Dendritic cell treated with granulocyte-macrophage colony-stimulating factor and Interleukin-4, amounts not matched to agents 40 ng/mL and 50 ng/mL, for 4 days (primary cell): ENCODE measurements around the gene SCAF8.
A peak's percentile ranks its signal among the peaks of the same experiment; 100 is the strongest.
"Not testable (repeated sequence)": the region's sequence is repeated elsewhere in the genome, so short reads cannot be mapped to it uniquely, and the experiment has no call there.

Source experiments
- H3K27ac Mint-ChIP-seq: one replicate; pipeline ENCODE4 v1.8.0; 2022; ENCODE audit warnings: mild to moderate bottlenecking, mixed read lengths
- H3K27me3 Mint-ChIP-seq: one replicate; pipeline ENCODE4 v1.8.0; 2022; ENCODE audit warnings: mild to moderate bottlenecking, mixed read lengths
- H3K36me3 Mint-ChIP-seq: one replicate; pipeline ENCODE4 v1.8.0; 2022; ENCODE audit warnings: low read depth, mixed read lengths
- H3K4me1 Mint-ChIP-seq: one replicate; pipeline ENCODE4 v1.8.0; 2022; ENCODE audit warnings: low read depth, mixed read lengths
- H3K4me3 Mint-ChIP-seq: one replicate; pipeline ENCODE4 v1.8.0; 2022; ENCODE audit warnings: mild to moderate bottlenecking, moderate library complexity, mixed read lengths
- H3K9me3 Mint-ChIP-seq: one replicate; pipeline ENCODE4 v1.8.0; 2022; ENCODE audit warnings: mixed read lengths
- intact Hi-C: fragments of 100-400 bp; cut with micrococcal nuclease; formaldehyde crosslinking; loops from one replicate; pipeline ENCODE4 v1.15.0; 2022

The SCAF8 gene

GRCh38 chr6:154811663-154812062 lies 78.4 kb downstream of the SCAF8 start:
- H3K27ac Mint-ChIP-seq, intact Hi-C loops, H3K9me3 Mint-ChIP-seq, H3K27me3 Mint-ChIP-seq, H3K4me3 Mint-ChIP-seq: not testable (repeated sequence)
- H3K4me1 Mint-ChIP-seq: peaks cover 25% of the 10 kb centered on the region
- H3K36me3 Mint-ChIP-seq: peaks cover 90% of the 10 kb centered on the region

GRCh38 chr6:154814063-154814462 lies 80.8 kb downstream of the SCAF8 start:
- Mint-ChIP-seq H3K27ac (peak overlapping the region; percentile 95), H3K9me3 (no peaks in the 10 kb centered on the region), H3K36me3 (peaks cover 89% of the 10 kb centered on the region), H3K4me3 (no peak overlapping the region), H3K27me3 (no peaks in the 10 kb centered on the region), H3K4me1 (peaks cover 41% of the 10 kb centered on the region)
- intact Hi-C loops: no loop called here

DNA sequence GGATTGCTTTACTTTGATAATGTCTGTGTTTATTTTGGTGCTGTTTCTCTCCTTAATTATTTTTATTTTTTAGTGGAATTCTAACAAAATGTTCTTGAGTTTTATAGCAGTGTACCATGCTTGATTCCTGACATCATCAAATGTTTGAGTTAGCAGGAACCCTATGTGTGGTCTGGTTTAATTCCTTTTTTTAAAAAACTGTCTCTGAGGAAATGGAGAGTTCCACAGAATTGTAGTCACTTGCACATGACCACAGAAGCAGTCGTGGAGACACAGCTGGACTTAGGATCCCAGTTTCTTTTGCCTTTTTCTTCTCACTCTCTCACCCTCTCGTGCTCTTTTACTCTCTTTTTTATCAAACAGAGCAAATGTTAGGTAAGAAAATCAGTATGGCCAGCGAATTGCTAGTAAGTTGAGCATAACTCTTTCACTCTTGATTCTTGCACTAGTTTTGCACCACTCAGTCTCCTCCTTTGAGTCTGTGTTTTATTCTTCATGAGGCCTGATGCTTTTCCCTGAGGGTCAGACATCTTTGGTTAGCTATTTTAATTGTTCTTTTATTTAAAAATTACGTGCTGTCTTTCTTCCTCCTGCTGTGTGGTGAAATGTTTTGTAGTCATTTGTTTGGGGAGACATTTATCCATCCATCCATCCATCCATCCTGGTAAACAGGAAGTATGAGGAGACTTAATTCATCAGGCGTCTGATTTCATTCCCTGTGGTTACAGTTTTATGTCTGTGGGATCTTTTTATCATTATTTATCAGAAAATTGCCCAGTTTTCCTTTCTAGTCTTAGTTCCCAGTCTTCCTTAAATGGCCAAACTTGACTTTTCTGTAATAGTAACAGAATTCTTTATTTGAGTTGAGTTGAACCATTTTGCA lies 83.0 kb downstream of the SCAF8 start:
- intact Hi-C loops: no loop called here
- peak overlapping the region; percentile 44 for H3K4me3 Mint-ChIP-seq
- H3K27ac Mint-ChIP-seq: peak overlapping the region; percentile 95
- H3K36me3 Mint-ChIP-seq: peaks cover 89% of the 10 kb centered on the region
- H3K4me1 Mint-ChIP-seq: peaks cover 61% of the 10 kb centered on the region
- no peaks in the 10 kb centered on the region for H3K27me3 Mint-ChIP-seq
- no peaks in the 10 kb centered on the region for H3K9me3 Mint-ChIP-seq

GRCh38 chr6:154821099-154821498 lies 87.9 kb downstream of the SCAF8 start:
- H3K9me3 Mint-ChIP-seq: no peaks in the 10 kb centered on the region
- H3K36me3 Mint-ChIP-seq: peaks cover 88% of the 10 kb centered on the region
- H3K27me3 Mint-ChIP-seq: no peaks in the 10 kb centered on the region
- H3K4me3 Mint-ChIP-seq: no peak overlapping the region
- intact Hi-C loops: no loop called here
- H3K4me1 Mint-ChIP-seq: peaks cover 59% of the 10 kb centered on the region
- H3K27ac Mint-ChIP-seq: peak overlapping the region; percentile 27

- no peak overlapping the region for H3K4me3 Mint-ChIP-seq
- H3K36me3 Mint-ChIP-seq: peaks cover 83% of the 10 kb centered on the region
- H3K4me1 Mint-ChIP-seq: peaks cover 53% of the 10 kb centered on the region
- H3K27me3 Mint-ChIP-seq: no peaks in the 10 kb centered on the region
- peak overlapping the region; percentile 27 for H3K27ac Mint-ChIP-seq
- intact Hi-C loops: no loop called here
- H3K9me3 Mint-ChIP-seq: no peaks in the 10 kb centered on the region
Measured at GRCh38 chr6:154821638-154822037, 88.4 kb downstream of the SCAF8 start.

DNA sequence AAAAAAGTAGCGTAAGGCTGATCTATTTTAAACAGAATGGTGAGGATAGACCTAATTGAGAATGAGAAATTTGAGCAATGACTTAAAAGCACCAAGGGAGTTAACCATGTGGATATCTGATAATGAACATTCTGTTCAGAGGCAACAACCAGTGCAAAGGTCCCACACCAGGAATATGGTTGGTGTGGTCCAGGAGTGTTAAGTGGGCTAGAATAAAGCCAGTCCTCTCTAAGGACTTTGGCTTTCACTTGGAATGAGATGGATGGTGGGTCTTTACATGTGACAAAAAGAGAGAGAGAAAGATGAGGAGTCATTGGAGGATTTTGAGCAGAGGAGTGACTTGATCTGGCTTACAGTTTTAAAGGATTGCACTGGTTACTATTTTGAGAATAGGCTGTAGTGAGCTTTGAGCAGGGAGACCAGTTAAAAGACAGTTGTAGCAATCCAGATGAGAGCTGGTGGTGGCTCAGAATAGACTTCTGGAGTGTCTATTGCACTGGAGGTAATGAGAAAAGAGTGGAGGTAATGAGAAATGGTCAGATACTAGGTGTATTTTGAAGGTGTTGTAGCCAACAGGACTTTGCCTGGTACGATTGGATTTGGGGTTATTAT lies 89.8 kb downstream of the SCAF8 start:
- H3K27ac Mint-ChIP-seq: peak overlapping the region; percentile 14
- peaks cover 83% of the 10 kb centered on the region for H3K36me3 Mint-ChIP-seq
- intact Hi-C loops: no loop called here
- H3K4me1 Mint-ChIP-seq: peaks cover 43% of the 10 kb centered on the region
- no peak overlapping the region for H3K4me3 Mint-ChIP-seq
- H3K9me3 Mint-ChIP-seq: no peaks in the 10 kb centered on the region
- no peaks in the 10 kb centered on the region for H3K27me3 Mint-ChIP-seq

DNA sequence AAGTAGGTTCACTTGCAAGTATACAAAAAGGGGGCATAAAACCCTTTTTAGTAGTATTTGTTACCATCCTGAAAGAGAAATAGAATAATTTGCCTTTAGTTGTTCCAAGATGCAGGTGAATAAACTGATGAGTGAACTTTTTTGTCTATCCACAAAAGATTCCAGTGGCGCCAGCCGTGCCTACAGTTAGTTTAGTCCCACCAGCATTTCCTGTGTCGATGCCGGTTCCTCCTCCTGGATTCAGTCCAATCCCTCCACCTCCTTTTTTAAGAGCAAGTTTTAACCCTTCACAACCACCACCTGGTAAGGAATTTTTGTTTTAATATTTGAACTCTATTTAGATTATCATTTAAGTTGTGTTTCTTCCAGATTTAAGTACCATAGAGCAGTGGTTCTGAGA lies 90.9 kb downstream of the SCAF8 start:
- H3K27me3 Mint-ChIP-seq: no peaks in the 10 kb centered on the region
- H3K27ac Mint-ChIP-seq: peak overlapping the region; percentile 41
- H3K9me3 Mint-ChIP-seq: no peaks in the 10 kb centered on the region
- H3K4me1 Mint-ChIP-seq: peaks cover 37% of the 10 kb centered on the region
- peaks cover 80% of the 10 kb centered on the region for H3K36me3 Mint-ChIP-seq
- intact Hi-C loops: no loop called here
- H3K4me3 Mint-ChIP-seq: no peak overlapping the region

- no peaks in the 10 kb centered on the region for H3K9me3 Mint-ChIP-seq
- no peak overlapping the region for H3K4me3 Mint-ChIP-seq
- H3K27ac Mint-ChIP-seq: no peak overlapping the region
- H3K36me3 Mint-ChIP-seq: peaks cover 63% of the 10 kb centered on the region
- no peaks in the 10 kb centered on the region for H3K27me3 Mint-ChIP-seq
- intact Hi-C loops: no loop called here
- no peaks in the 10 kb centered on the region for H3K4me1 Mint-ChIP-seq
Measured at GRCh38 chr6:154829970-154830369, 96.8 kb downstream of the SCAF8 start.

DNA sequence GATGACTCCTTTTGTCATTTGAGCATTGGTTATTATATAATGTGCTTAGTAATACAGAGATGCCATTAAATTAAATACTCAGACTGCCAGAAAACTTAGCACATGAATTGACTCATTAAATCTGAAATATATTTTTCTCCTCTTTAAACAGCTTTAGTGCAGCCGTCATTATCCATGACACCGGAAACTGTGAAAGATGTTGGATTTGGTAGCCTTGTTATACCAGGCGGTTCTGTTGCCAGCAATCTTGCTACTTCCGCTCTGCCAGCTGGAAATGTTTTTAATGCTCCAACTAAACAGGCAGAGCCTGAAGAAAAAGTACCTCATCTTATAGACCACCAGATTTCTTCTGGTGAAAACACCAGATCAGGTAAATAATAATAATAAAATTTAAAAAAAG lies 97.6 kb downstream of the SCAF8 start:
- no peak overlapping the region for H3K4me3 Mint-ChIP-seq

DNA sequence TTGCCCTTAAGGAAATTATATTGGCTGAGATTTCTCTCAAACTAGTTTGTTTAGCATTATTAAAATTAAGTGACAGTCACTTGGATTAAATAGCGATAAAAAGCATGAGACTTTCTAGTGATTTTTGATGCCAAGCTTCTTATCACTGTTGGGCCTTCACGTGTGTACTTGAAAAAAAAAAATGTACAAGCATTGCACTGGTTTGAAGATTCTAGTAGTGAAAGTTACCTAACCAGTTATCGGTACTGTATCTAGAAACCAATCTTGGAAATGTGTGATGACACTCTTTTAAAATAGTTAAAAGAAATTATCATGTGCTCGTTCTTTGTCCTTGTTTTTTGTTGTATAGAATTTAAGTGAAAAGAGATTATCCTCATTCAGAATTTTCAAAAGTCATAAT lies 102.1 kb downstream of the SCAF8 start:
- Mint-ChIP-seq H3K9me3 (no peaks in the 10 kb centered on the region), H3K4me1 (peaks cover 13% of the 10 kb centered on the region), H3K36me3 (peaks cover 31% of the 10 kb centered on the region), H3K27me3 (no peaks in the 10 kb centered on the region), H3K27ac (no peak overlapping the region), H3K4me3 (no peak overlapping the region)
- intact Hi-C loops: no loop called here

More for the DNA sequence above, 97.6 kb downstream of the SCAF8 start:
- H3K9me3 Mint-ChIP-seq: no peaks in the 10 kb centered on the region
- H3K4me1 Mint-ChIP-seq: no peaks in the 10 kb centered on the region
- intact Hi-C loops: no loop called here
- no peaks in the 10 kb centered on the region for H3K27me3 Mint-ChIP-seq
- H3K36me3 Mint-ChIP-seq: peaks cover 56% of the 10 kb centered on the region
- no peak overlapping the region for H3K27ac Mint-ChIP-seq

DNA sequence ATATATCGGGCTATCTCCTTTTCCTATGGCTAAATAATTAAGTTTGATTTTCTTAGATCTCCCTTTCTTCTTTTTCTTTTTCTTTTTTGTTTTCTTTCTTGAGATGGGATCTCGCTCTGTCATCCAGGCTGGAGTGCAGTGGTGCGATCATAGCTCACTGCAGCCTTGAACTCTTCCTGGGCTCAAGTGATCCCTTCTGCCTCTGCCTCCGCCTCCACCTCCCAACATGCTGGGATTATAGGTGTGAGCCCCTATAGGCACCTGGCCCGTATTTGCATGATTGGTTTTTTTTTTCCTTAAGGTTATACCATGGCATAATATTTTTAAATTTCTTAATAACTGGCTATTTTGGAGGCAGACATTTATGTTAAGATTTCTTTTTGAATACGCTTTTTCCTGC lies 106.3 kb downstream of the SCAF8 start:
- Mint-ChIP-seq H3K9me3 (no peaks in the 10 kb centered on the region), H3K4me1 (peaks cover 13% of the 10 kb centered on the region), H3K36me3 (peaks cover 21% of the 10 kb centered on the region), H3K27ac (no peak overlapping the region), H3K27me3 (no peaks in the 10 kb centered on the region), H3K4me3 (no peak overlapping the region)
- intact Hi-C loops: no loop called here

GRCh38 chr6:154840363-154840762 lies 107.1 kb downstream of the SCAF8 start:
- intact Hi-C loops: no loop called here
- Mint-ChIP-seq H3K36me3 (peaks cover 26% of the 10 kb centered on the region), H3K4me3 (no peak overlapping the region), H3K27me3 (no peaks in the 10 kb centered on the region), H3K27ac (no peak overlapping the region), H3K4me1 (peaks cover 13% of the 10 kb centered on the region), H3K9me3 (no peaks in the 10 kb centered on the region)

DNA sequence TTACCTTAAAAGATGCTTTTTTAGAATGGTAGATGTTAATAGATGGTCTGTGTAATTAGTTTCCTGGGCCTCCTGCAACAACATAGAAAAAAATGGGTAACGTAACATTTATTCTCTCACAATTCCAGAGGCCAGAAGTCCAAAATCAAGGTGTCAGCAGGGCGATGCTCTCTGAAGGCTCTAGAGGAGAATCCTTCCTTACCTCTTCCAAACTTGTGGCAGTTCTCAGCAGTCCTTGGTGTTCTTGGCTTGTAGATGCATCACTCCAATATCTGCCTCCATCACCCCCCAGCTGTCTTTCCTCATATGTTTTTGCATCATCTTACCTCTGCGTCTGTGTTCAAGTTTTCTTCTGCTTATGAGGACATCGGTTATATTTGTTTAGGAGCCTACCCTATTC lies 107.9 kb downstream of the SCAF8 start:
- Mint-ChIP-seq H3K4me3 (no peak overlapping the region), H3K9me3 (no peaks in the 10 kb centered on the region), H3K27me3 (no peaks in the 10 kb centered on the region), H3K4me1 (peaks cover 13% of the 10 kb centered on the region), H3K27ac (no peak overlapping the region), H3K36me3 (peaks cover 30% of the 10 kb centered on the region)
- intact Hi-C loops: no loop called here

DNA sequence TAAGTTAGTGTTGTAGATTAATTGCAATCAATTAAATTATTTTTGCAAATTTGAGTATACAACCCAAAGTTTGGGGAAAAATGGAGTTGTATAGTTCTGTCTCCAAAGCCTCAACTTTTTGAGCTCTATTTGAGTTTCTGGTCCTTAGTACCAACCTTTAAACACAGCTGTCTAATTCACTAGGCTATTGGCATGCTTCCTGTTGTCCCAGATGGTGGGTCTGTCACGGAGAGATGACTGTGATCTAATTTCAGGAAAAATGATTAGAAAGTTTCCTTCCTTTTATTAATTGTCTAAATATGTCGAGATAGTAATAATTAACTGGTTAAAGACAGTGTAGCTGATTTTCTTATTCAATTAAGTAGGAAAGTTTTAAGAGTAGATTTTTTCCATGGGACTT lies 109.6 kb downstream of the SCAF8 start:
- no peak overlapping the region for H3K4me3 Mint-ChIP-seq
- intact Hi-C loops: no loop called here
- no peaks in the 10 kb centered on the region for H3K27me3 Mint-ChIP-seq
- H3K36me3 Mint-ChIP-seq: peaks cover 37% of the 10 kb centered on the region
- peaks cover 10% of the 10 kb centered on the region for H3K4me1 Mint-ChIP-seq
- H3K27ac Mint-ChIP-seq: no peak overlapping the region
- no peaks in the 10 kb centered on the region for H3K9me3 Mint-ChIP-seq
